Activated naive CD4-positive, alpha-beta T cell treated with anti-CD3 and anti-CD28 coated beads, Interleukin-2, amount 50 U/mL, for 72 hours (primary cell): ENCODE data around the gene PPFIBP2. TPM values are rescaled to one million over a fixed set of nuclear protein-coding genes. Genes with fewer than 3 reads are reported as not detected.
A peak's percentile ranks its signal among the peaks of the same experiment; 100 is the strongest.

Source experiments
- ATAC-seq, 2 donors: fragments of 150-1000 bp; cut with Tn5 transposase; 2 replicates each; pipeline ENCODE4 v1.10.0; 2021; ENCODE audit warnings: mild to moderate bottlenecking in 2 of 2, moderate library complexity in 2 of 2
- DNase-seq, 2 donors: peaks; one replicate each; pipeline ENCODE4 v3.0.0; 2021 to 2022; ENCODE audit warnings: low spot score in 2 of 2
- H3K27ac Mint-ChIP-seq, 2 donors: one replicate each; pipeline ENCODE4 v1.8.0; 2022; ENCODE audit warnings: mild to moderate bottlenecking in 2 of 2, mixed read lengths in 2 of 2
- H3K36me3 Mint-ChIP-seq, 2 donors: one replicate each; pipeline ENCODE4 v1.8.0; 2022; ENCODE audit warnings: mixed read lengths in 2 of 2
- H3K9me3 Mint-ChIP-seq, 2 donors: one replicate each; pipeline ENCODE4 v1.8.0; 2022; ENCODE audit warnings: mixed read lengths in 2 of 2
- total RNA-seq, 2 donors: library from RNA; stranded (reverse); gene quantifications; one replicate each; pipeline ENCODE4 v1.2.3, GENCODE V29; 2022

The PPFIBP2 gene
- total RNA-seq, 2 donors from 2014 or later: 13.7 to 19.9 TPM

DNA sequence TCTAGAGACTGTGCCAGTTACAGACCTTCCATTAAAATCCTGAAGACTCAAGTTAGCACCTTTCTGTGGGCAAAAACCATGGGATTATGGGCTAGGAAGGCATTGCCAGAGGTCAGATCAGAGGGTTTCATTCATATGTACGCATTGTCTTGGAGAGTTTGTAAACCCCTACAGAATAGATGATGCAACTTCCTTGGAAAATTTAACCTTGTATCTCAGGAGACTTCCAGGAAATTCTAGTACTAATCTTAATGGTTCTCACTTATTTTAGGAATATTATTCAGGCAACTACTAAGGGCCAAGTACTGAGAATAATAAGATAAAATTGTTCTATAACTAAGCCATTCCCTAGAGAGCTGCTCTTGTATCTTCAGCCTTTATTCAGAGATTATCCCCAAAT, 21.5 kb upstream of the PPFIBP2 start:
- Mint-ChIP-seq H3K36me3 (peaks cover 0 to 6% of the 10 kb centered on the region in 2 donors), H3K27ac (no peak overlapping the region), H3K9me3 (peaks cover 0 to 4% of the 10 kb centered on the region in 2 donors)
- DNase-seq (no peak), ATAC-seq (no peak)

- Mint-ChIP-seq H3K36me3 (peaks cover 0 to 6% of the 10 kb centered on the region in 2 donors), H3K9me3 (peaks cover 0 to 4% of the 10 kb centered on the region in 2 donors), H3K27ac (no peak overlapping the region)
- ATAC-seq: no peak
- no peak for DNase-seq
These were observed 20.1 kb upstream of the PPFIBP2 start for GRCh38 chr11:7493670-7494069.

- ATAC-seq (no peak), DNase-seq (no peak)
- H3K27ac Mint-ChIP-seq: peak overlapping the region in 1 of 2 donors; percentile 30
- peaks cover 0 to 4% of the 10 kb centered on the region in 2 donors for H3K9me3 Mint-ChIP-seq
- H3K36me3 Mint-ChIP-seq: peaks cover 0 to 6% of the 10 kb centered on the region in 2 donors
These were observed 19.6 kb upstream of the PPFIBP2 start for GRCh38 chr11:7494086-7494745.

GRCh38 chr11:7495882-7496551, 17.8 kb upstream of the PPFIBP2 start:
- ATAC-seq (peak; percentile 91 to 96), DNase-seq (no peak)
- H3K36me3 Mint-ChIP-seq: peaks cover 0 to 6% of the 10 kb centered on the region in 2 donors
- peak overlapping the region; percentile 19 to 35 for H3K27ac Mint-ChIP-seq
- H3K9me3 Mint-ChIP-seq: peaks cover 0 to 4% of the 10 kb centered on the region in 2 donors

DNA sequence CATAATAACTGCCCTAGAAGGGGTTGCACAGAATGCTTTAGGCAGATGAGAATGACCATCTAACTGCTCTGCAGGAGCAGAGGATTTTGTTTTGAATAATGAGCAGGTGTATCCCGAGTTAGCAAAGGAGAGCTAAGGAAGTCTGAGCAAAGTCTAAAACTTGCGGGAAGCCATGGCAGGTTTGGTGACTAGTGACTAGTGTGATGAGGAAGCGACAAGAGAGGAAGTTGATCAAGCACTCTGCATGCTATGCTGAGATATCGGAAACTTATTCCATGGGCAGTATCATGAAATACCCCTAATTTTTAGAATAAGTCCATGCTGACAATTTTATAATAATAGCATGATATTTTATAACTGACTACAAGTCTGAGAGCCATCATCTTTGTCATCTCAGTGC, 15.6 kb upstream of the PPFIBP2 start:
- ATAC-seq: no peak
- Mint-ChIP-seq H3K36me3 (peaks cover 0 to 6% of the 10 kb centered on the region in 2 donors), H3K27ac (no peak overlapping the region), H3K9me3 (peaks cover 0 to 4% of the 10 kb centered on the region in 2 donors)
- DNase-seq: no peak

- no peak overlapping the region for H3K27ac Mint-ChIP-seq
- DNase-seq (no peak), ATAC-seq (no peak)
- H3K36me3 Mint-ChIP-seq: peaks cover 0 to 6% of the 10 kb centered on the region in 2 donors
- H3K9me3 Mint-ChIP-seq: peaks cover 0 to 4% of the 10 kb centered on the region in 2 donors
These were observed 14.7 kb upstream of the PPFIBP2 start for GRCh38 chr11:7499081-7499480.

GRCh38 chr11:7500251-7500650, 13.5 kb upstream of the PPFIBP2 start:
- Mint-ChIP-seq H3K9me3 (peaks cover 0 to 4% of the 10 kb centered on the region in 2 donors), H3K27ac (no peak overlapping the region), H3K36me3 (peaks cover 0 to 6% of the 10 kb centered on the region in 2 donors)
- ATAC-seq (no peak), DNase-seq (no peak)

GRCh38 chr11:7501251-7501650, 12.5 kb upstream of the PPFIBP2 start:
- ATAC-seq: no peak
- DNase-seq: no peak
- Mint-ChIP-seq H3K9me3 (peaks cover 0 to 3% of the 10 kb centered on the region in 2 donors), H3K36me3 (peaks cover 0 to 4% of the 10 kb centered on the region in 2 donors), H3K27ac (no peak overlapping the region)

DNA sequence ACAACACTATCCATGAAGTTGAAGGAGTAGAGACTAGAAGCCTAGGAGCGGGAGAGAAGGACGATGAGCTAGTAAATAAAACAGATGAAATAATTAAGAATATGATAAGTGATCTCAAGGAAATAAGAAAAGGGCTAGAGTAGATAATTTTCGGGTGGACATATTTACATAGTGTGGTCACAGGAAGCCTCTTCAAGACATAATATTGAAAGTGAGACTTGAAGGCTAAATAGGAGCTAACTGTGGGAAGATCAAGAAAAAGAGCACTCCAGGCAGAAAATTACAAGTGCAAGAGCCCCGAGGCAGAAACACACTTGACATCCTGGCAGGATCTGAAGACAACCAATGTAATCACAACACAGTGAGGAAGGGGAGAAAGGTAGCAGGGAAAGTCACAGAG, 11.9 kb upstream of the PPFIBP2 start:
- ATAC-seq (no peak), DNase-seq (no peak)
- Mint-ChIP-seq H3K9me3 (no peaks in the 10 kb centered on the region), H3K36me3 (no peaks in the 10 kb centered on the region), H3K27ac (no peak overlapping the region)

GRCh38 chr11:7506243-7506642, 7.6 kb upstream of the PPFIBP2 start:
- no peaks in the 10 kb centered on the region for H3K9me3 Mint-ChIP-seq
- DNase-seq (no peak), ATAC-seq (no peak)
- H3K27ac Mint-ChIP-seq: no peak overlapping the region
- H3K36me3 Mint-ChIP-seq: no peaks in the 10 kb centered on the region

DNA sequence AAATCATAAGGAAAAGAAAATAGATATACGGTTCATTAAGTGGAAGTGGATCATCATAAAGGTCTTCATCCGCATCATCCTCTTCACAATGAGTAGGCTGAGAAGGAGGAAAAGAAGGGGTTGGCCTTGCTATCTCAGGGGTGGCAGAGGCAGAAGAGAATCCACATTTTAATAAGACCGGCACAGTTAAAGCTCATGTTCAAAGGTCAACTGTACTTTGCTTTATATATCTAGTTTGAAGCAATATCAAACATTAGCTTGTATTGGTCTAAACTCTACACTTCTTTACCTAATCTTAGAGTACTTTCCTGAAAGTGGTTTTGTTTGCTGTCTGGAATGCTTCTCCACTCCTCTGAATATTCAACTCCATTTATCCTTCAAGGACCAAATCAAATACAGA, 5.7 kb upstream of the PPFIBP2 start:
- no peak overlapping the region for H3K27ac Mint-ChIP-seq
- DNase-seq: no peak
- ATAC-seq: no peak
- no peaks in the 10 kb centered on the region for H3K9me3 Mint-ChIP-seq
- no peaks in the 10 kb centered on the region for H3K36me3 Mint-ChIP-seq

GRCh38 chr11:7509966-7510365, 3.8 kb upstream of the PPFIBP2 start:
- ATAC-seq: no peak
- DNase-seq: no peak
- H3K27ac Mint-ChIP-seq: no peak overlapping the region

DNA sequence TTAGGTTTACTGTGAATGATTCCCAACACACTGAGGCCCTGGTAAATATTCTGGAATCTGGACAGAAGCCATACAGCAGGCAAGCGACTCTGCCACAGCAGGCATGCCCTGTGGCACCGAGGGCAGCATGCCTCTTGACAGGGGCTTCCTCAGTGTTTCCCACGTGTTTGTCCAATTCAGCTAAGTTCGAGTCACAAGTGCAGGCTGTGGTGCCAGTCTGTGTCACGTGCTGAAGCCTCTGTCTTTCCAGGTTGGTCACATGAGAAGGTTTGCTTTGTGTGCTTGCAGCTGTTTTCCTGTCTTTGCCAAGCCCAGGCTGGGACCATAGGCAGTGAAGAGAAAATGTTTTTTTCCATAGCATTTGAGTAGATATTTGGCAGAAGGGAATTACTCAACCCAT, 2.4 kb upstream of the PPFIBP2 start:
- Mint-ChIP-seq H3K27ac (no peak overlapping the region), H3K36me3 (no peaks in the 10 kb centered on the region), H3K9me3 (no peaks in the 10 kb centered on the region)
- DNase-seq (no peak), ATAC-seq (no peak)

More at GRCh38 chr11:7509966-7510365, 3.8 kb upstream of the PPFIBP2 start:
- no peaks in the 10 kb centered on the region for H3K9me3 Mint-ChIP-seq
- no peaks in the 10 kb centered on the region for H3K36me3 Mint-ChIP-seq

GRCh38 chr11:7512525-7513233, 1.1 kb upstream of the PPFIBP2 start:
- DNase-seq (peak in 1 of 2 donors; percentile 12), ATAC-seq (peak; percentile 17 to 43)
- Mint-ChIP-seq H3K36me3 (peaks cover 0 to 9% of the 10 kb centered on the region in 2 donors), H3K27ac (peak overlapping the region; percentile 93 to 94), H3K9me3 (peaks cover 0 to 8% of the 10 kb centered on the region in 2 donors)

GRCh38 chr11:7514099-7514591, 346 bp downstream of the PPFIBP2 start:
- Mint-ChIP-seq H3K27ac (peak overlapping the region in 1 of 2 donors; percentile 93), H3K36me3 (peaks cover 4 to 23% of the 10 kb centered on the region in 2 donors), H3K9me3 (peaks cover 7 to 21% of the 10 kb centered on the region in 2 donors)
- peak in 1 of 2 donors; percentile 33 for DNase-seq
- ATAC-seq: peak; percentile 24 to 28

DNA sequence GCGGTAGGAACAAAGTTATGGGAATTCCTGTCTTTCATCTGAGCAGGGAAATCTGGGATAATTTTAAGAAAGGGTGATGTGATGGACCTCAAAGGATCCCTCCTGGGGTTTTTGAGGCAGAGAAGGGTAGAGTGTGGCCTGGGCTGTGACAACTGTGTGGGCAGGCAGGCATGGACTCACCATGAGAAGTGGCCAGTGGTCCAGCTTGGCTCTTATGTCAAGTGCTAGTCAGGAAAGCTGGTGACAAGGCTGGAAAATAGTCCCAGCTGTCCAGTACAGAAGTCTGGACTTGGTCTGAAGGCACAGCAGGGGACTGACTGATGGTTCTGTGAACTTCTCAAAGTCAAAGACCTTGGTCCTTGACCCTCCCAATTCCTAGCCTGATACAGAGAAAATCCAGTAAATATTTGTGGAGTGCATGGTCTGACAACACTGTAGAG, 1.7 kb downstream of the PPFIBP2 start:
- H3K27ac Mint-ChIP-seq: peak overlapping the region; percentile 45 to 48
- peaks cover 8 to 22% of the 10 kb centered on the region in 2 donors for H3K9me3 Mint-ChIP-seq
- peaks cover 4 to 23% of the 10 kb centered on the region in 2 donors for H3K36me3 Mint-ChIP-seq
- DNase-seq (no peak), ATAC-seq (no peak)

GRCh38 chr11:7516475-7516874, 2.7 kb downstream of the PPFIBP2 start:
- Mint-ChIP-seq H3K27ac (peak overlapping the region; percentile 13 to 75), H3K36me3 (peaks cover 4 to 23% of the 10 kb centered on the region in 2 donors), H3K9me3 (peaks cover 8 to 22% of the 10 kb centered on the region in 2 donors)
- ATAC-seq: no peak
- no peak for DNase-seq
